Inflammatory macrophage (primary cell): ENCODE data around the gene EMC6.

Source experiments
- DNase-seq, 2 donors: peaks; one replicate each; pipeline ENCODE4 v3.0.0-alpha.2; 2020 to 2022

The EMC6 gene

GRCh38 chr17:3712811-3713463 lies 44.3 kb downstream of the EMC6 start:
- no peak for DNase-seq

DNA sequence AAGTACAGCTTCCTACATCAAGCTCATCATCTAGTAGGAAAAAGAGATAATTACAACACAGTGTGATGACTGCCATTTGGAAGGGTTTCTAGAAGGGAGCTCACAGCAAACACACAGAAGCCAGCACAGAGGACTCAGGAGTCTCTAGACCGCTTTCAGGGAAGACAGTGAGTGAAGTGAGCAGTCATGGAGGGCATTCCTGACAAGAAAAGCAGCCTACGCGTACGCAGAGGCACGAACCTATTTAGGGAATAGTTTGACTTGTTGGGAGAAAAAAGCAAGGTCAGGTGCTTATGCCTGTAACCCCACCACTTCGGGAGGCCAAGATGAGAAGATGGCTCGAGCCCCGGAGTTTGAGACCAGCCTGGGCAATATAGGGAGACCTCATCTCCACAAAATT lies 46.7 kb downstream of the EMC6 start:
- DNase-seq = no peak

DNA sequence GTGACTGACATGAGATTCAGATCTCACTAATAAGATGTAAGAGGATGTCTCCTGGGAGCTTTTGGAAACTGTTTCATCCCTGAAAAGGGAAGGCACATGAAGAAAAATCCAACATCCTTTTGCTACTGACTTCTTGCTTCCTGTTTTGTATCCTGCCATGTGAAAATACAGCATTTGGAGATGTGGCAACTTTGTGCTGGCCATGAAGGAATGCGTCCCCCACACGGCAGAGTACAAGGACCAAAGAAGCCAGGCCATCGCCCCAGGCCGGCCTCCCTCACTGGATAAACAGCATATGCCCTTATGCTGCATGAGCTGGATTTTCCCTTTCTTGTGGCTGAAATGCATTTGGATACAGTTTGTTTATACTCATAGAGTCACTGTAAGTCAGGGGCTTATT lies 49.6 kb downstream of the EMC6 start:
- peak; percentile 42 to 55 for DNase-seq

DNA sequence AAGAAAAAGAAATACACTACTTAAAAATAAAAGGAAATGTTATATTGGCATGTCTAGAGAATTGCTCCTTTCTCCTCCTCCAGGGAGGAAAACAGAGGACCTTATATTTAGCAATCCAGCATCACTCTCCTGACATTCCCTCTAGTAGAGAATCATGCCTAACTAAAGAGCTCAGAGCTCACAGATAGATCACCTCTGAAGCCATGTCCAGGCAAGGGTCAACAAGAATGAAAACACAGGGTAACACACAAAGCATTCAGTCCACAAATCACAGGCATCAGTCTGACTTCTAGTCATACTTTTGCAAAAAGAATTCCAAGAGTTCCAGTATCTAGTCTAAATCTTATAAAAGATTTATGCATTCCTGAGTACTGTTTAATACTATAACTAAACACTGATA lies 50.7 kb downstream of the EMC6 start:
- DNase-seq = no peak
